Sigmoid colon (tissue), 4 donors: ENCODE data around the gene DAGLA.

Source experiments
- CTCF ChIP-seq, 4 experiments: fragments of 450-650 bp in 3 of 4; fragments of 200-600 bp in 1 of 4; IDR thresholded peaks; one replicate each; pipeline ENCODE4 v1.5.1; 2016 to 2019; ENCODE audit warnings: antibody characterized with exemption in 4 of 4, mild to moderate bottlenecking in 3 of 4, moderate library complexity in 2 of 4
- EP300 ChIP-seq, 4 donors: sonication (generic); formaldehyde crosslinking; IDR thresholded peaks; one replicate each; pipeline ENCODE4 v1.6.1; 2017; ENCODE audit warnings: antibody characterized with exemption in 4 of 4
- POLR2A ChIP-seq, 2 donors: fragments of 450-650 bp; IDR thresholded peaks; one replicate each; pipeline ENCODE4 v1.6.1; 2016; ENCODE audit warnings: antibody characterized with exemption in 2 of 2, mild to moderate bottlenecking in 2 of 2, moderate library complexity in 2 of 2

GRCh38 chr11:61702701-61703312 lies 22.6 kb downstream of the DAGLA start:
- TF ChIP-seq CTCF (IDR thresholded peaks at IDR 0.05) = no peak
- TF ChIP-seq POLR2A (IDR thresholded peaks at IDR 0.05) = no peak
- no peak for TF ChIP-seq EP300 (IDR thresholded peaks at IDR 0.05)
